GM10847 (cell line): ENCODE results near the gene ZNF674.

Source experiments
- POLR2A ChIP-seq: IDR thresholded peaks from 2 replicates; pipeline ENCODE4 v1.6.1; 2011; ENCODE audit not compliant: insufficient read length; ENCODE audit errors: extremely low read depth

Gene ZNF674

DNA sequence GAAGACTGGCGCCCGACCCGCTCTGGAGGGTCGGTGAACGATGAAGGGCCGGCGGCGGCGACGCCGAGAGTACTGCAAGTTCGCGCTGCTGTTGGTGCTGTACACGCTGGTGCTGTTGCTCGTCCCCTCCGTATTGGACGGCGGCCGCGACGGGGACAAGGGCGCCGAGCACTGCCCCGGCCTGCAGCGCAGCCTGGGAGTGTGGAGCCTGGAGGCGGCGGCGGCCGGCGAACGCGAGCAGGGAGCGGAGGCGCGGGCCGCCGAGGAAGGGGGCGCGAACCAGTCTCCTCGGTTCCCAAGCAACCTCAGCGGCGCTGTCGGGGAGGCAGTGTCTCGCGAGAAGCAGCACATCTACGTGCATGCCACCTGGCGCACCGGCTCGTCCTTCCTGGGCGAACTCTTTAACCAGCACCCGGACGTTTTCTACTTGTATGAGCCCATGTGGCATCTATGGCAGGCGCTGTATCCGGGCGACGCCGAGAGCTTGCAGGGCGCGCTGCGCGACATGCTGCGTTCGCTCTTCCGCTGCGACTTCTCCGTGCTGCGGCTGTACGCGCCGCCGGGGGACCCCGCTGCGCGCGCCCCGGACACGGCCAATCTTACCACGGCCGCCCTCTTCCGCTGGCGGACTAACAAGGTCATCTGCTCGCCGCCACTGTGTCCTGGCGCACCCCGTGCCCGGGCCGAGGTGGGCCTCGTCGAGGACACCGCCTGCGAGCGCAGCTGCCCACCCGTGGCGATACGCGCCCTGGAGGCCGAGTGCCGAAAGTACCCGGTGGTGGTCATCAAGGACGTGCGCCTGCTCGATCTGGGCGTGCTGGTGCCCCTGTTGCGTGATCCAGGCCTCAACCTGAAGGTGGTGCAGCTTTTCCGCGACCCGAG lies 28.9 kb upstream of the ZNF674 start:
- TF ChIP-seq POLR2A = no peak

DNA sequence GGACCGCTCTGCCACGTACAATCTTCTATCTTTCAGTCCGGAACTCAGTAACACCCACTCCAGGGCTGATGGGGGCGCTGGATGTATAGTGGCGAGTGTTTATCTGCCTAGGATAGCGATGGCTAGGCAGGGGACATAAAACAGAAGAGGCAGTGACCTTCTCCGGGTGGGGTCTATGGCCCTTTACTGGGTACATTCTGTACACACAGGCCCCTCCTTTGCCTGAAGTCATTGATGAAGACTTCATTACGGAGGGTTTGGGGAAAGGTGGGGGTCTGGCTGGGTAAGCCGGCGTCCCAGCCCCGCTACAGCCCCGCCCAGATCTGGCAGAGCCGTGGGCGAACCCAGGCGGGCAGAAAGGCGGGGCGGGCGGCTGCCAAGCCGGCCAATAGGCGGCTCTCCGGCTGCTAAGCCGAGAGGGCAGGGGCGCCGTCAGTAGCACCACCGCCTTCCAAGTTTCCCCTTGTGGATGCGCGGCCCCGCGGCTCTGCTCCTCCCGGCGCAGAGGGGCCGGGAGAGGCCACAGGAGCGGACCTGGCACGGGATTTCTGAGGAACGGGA lies 28.2 kb upstream of the ZNF674 start, which contains the start of gene CHST7:
Gene CHST7 (plus strand): TSS at position 435 of the 561 bp plus-strand sequence. CDS start 167 bp downstream, outside the sequence.
- no peak for TF ChIP-seq POLR2A

GRCh38 chrX:46572340-46572936 lies 27.2 kb upstream of the ZNF674 start:
- no peak for TF ChIP-seq POLR2A

- TF ChIP-seq POLR2A = no peak
Measured at GRCh38 chrX:46571423-46572339, 26.5 kb upstream of the ZNF674 start.

DNA sequence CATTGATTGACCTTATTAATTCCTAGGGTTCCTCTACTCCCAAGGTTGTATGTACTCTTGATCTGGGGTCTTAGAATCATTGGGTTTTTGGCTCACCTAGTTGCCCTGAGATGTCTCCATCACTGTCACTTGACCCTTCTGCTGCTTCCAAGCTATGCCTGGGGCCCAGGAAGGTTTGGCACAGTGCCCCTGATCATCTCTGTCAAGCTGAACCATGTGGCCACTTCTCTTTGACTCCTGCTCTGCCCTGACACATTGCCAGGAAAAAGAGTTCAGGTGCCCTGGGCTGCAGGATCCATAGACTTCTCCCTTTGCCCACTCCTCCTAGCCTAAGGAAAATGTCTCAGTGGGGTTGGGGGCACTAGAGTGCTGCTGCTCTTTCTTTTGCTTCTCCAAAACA lies 24.4 kb upstream of the ZNF674 start:
- no peak for TF ChIP-seq POLR2A

DNA sequence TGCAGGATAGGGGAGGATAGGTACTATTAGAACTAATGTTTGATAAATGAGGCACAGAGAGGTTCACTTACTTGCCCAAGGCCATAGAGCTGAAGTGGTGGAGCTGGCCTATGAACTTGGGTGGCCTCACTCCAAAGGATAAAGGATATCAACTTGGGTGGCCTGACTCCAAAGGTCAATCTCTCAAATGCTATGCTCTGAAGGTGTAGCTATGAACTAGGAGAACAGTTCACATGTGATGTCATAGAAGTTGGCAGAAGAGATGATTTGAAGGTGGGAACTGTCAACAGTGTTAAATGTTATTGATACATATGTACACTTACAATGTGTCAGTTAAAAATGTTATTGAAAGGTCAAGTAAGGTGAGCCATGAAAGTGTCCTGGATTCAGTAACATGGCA lies 22.2 kb upstream of the ZNF674 start:
- no peak for TF ChIP-seq POLR2A

GRCh38 chrX:46561824-46562657 lies 16.8 kb upstream of the ZNF674 start:
- no peak for TF ChIP-seq POLR2A

DNA sequence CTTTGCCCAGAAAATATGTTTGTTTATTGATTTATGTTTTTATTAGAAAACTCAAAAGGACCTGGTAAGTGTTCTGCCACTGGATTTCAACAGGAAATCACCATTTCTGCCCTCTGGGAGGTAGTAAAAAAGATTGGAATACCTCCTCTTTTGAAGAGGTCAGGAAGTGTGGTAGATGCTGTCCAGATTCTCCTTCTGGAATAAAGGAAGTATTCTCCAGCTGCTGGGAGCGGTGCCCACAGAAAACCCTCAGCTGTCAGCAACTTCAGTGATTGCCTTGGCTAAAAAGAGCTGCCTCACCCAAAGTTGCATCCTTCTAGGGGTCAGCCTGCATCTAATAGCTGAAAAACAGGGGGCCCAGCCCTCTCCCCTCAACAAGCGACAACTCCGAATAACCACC lies 13.8 kb upstream of the ZNF674 start:
- no peak for TF ChIP-seq POLR2A

DNA sequence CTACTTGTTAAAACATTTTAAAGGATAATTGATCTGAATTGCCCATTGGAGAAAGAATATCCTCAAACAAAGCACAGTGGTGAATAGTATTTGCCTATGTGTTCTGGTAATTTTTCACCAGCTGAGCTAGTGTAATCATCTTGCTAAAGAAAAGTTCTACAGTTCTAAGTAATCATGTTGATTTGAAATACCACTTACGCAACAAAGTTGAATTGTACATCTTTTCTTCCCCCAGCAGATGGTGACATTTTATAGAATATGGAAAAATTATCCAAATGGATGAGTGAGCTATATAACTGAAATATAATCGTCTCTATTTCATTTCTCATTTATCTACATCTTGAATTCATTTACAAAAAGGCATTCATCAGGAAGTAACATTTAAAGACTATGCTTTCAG lies 9.7 kb upstream of the ZNF674 start:
- TF ChIP-seq POLR2A = no peak

DNA sequence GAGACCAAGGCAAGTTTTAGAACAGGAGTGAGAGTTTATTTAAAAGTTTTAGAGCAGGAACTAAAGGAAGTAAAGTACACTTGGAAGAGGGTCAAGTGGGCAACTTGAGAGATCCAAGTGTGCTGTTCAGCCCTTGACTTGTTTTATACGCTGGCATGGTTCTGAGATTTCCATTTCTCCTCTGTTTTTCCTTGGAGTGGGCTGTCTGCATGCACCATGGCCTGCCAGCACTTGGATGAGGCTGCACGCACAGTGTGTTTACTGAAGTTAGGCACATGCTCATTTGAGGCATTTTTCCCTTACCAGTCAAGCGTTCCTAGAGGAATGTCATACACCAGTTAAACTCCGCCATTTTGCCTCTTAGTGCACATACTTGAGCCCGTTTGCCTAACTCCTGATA lies 8.7 kb upstream of the ZNF674 start:
- TF ChIP-seq POLR2A = no peak

GRCh38 chrX:46551494-46552128 lies 6.4 kb upstream of the ZNF674 start:
- no peak for TF ChIP-seq POLR2A

- TF ChIP-seq POLR2A = no peak
Measured at GRCh38 chrX:46549914-46550313, 4.7 kb upstream of the ZNF674 start.

- no peak for TF ChIP-seq POLR2A
Measured at GRCh38 chrX:46547857-46548256, 2.6 kb upstream of the ZNF674 start.

GRCh38 chrX:46543441-46543840 lies 1.8 kb downstream of the ZNF674 start:
- no peak for TF ChIP-seq POLR2A

DNA sequence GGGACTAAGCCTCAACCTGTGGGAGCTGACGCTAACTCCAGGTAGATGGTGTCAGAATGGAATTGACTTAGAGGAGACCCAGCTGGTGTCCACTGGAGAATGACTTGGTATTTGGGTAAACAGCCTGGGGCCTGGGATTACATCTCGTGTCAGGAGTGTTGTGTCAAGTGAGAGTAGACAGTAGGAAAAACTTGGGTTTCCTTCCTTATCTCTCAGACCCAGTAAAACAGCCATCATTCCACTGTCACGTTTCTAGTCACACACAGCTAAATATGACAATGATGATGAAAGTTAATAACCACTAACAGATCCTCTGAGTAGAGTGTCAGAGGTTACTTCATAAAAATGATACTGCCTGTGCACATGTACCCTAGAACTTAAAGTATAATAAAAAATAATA lies 13.8 kb downstream of the ZNF674 start:
- TF ChIP-seq POLR2A = no peak
